SU-DHL-6 (cell line): ENCODE measurements around the gene PAM16.
"Not testable (repeated sequence)": the region's sequence is repeated elsewhere in the genome, so short reads cannot be mapped to it uniquely, and the experiment has no call there.

Experiments
- H2AFZ ChIP-seq: fragments of 200-600 bp; sonication (generic); 2 replicates; pipeline ENCODE4 v1.6.1; 2014; ENCODE audit warnings: low read depth, mild to moderate bottlenecking, moderate library complexity, mixed read lengths, antibody characterized with exemption, low read length; ENCODE audit not compliant: severe bottlenecking
- H3F3A ChIP-seq: fragments of 200-600 bp; shearing (Covaris generic); 2 replicates; pipeline ENCODE4 v1.6.0; 2016; ENCODE audit warnings: antibody characterized with exemption, mild to moderate bottlenecking; ENCODE audit not compliant: insufficient read depth
- H3K27ac ChIP-seq: fragments of 200-600 bp; sonication (generic); 2 replicates; pipeline ENCODE4 v1.5.1; 2016; ENCODE audit warnings: low read depth, mild to moderate bottlenecking, low read length, moderate library complexity, mixed read lengths
- H3K27me3 ChIP-seq: fragments of 200-600 bp; sonication (generic), shearing (Covaris generic); 2 replicates; pipeline ENCODE4 v1.6.0; 2014; ENCODE audit warnings: mild to moderate bottlenecking, low read length
- H3K36me3 ChIP-seq: fragments of 200-600 bp; sonication (generic); 2 replicates; pipeline ENCODE4 v1.6.1; 2014; ENCODE audit warnings: mild to moderate bottlenecking, low read length, mixed read lengths
- H3K4me2 ChIP-seq: fragments of 300-600, 200-600 bp; shearing (Covaris generic), sonication (generic); 2 replicates; pipeline ENCODE4 v1.6.0; 2014; ENCODE audit warnings: low read length, low read depth, mild to moderate bottlenecking; ENCODE audit not compliant: poor library complexity, severe bottlenecking
- H3K4me3 ChIP-seq: fragments of 200-600 bp; sonication (generic); 2 replicates; pipeline ENCODE4 v1.5.1; 2014; ENCODE audit warnings: antibody characterized with exemption, low read length, mild to moderate bottlenecking, mixed read lengths; ENCODE audit not compliant: insufficient read depth, poor library complexity, severe bottlenecking
- H3K79me2 ChIP-seq: fragments of 200-600 bp; sonication (generic); 2 replicates; pipeline ENCODE4 v1.6.1; 2014; ENCODE audit warnings: mild to moderate bottlenecking, low read length, moderate library complexity; ENCODE audit not compliant: insufficient read depth
- H3K9ac ChIP-seq: fragments of 200-600 bp; sonication (generic); 2 replicates; pipeline ENCODE4 v1.7.0; 2014; ENCODE audit warnings: mild to moderate bottlenecking, low read length
- H3K9me2 ChIP-seq: fragments of 200-600 bp; sonication (generic); replicated peaks from 2 replicates; pipeline ENCODE4 v1.6.1; 2014; ENCODE audit warnings: low read length; ENCODE audit not compliant: insufficient read depth
- H3K9me3 ChIP-seq: fragments of 200-600 bp; sonication (generic); 2 replicates; pipeline ENCODE4 v1.6.1; 2014; ENCODE audit warnings: low read length, mixed read lengths; ENCODE audit not compliant: insufficient read depth
- H4K20me1 ChIP-seq: fragments of 200-600 bp; sonication (generic); 2 replicates; pipeline ENCODE4 v1.6.1; 2014; ENCODE audit warnings: low read depth, mild to moderate bottlenecking, antibody characterized with exemption, low read length, moderate library complexity, mixed read lengths
- EZH2phosphoT487 ChIP-seq: fragments of 200-600 bp; sonication (generic), shearing (Covaris generic); conservative IDR thresholded peaks from 2 replicates; pipeline ENCODE4 v1.6.1; 2018; ENCODE audit warnings: mild to moderate bottlenecking, antibody characterized with exemption, low read length, moderate library complexity, mixed read lengths
- TF ChIP-seq, protein P1 (sequence below): fragments of 200-600 bp; sonication (generic); IDR thresholded peaks from one replicate; pipeline ENCODE4 v1.5.1; 2017; ENCODE audit warnings: antibody characterized with exemption, mild to moderate bottlenecking, low read length, moderate library complexity; ENCODE audit not compliant: insufficient read depth, poor library complexity, severe bottlenecking

The PAM16 gene

GRCh38 chr16:4350787-4351659 lies at the start of gene PAM16:
TSS of gene PAM16 (minus strand) at chr16:4351321. CDS start at chr16:4351234, 87 bp downstream.
- TF ChIP-seq, protein P1, sequence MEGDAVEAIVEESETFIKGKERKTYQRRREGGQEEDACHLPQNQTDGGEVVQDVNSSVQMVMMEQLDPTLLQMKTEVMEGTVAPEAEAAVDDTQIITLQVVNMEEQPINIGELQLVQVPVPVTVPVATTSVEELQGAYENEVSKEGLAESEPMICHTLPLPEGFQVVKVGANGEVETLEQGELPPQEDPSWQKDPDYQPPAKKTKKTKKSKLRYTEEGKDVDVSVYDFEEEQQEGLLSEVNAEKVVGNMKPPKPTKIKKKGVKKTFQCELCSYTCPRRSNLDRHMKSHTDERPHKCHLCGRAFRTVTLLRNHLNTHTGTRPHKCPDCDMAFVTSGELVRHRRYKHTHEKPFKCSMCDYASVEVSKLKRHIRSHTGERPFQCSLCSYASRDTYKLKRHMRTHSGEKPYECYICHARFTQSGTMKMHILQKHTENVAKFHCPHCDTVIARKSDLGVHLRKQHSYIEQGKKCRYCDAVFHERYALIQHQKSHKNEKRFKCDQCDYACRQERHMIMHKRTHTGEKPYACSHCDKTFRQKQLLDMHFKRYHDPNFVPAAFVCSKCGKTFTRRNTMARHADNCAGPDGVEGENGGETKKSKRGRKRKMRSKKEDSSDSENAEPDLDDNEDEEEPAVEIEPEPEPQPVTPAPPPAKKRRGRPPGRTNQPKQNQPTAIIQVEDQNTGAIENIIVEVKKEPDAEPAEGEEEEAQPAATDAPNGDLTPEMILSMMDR, result no peak
- TF ChIP-seq EZH2phosphoT487, result no peak
- Histone ChIP-seq H3K4me3 (peak within 1 kb of the TSS; percentile 91), H3K9me3 (no peaks in the 10 kb centered on the region), H4K20me1 (no peaks in the 10 kb centered on the region), H3K36me3 (no peaks in the 10 kb centered on the region), H3K27ac (peak within 1 kb of the TSS; percentile 36), H2AFZ (peak within 1 kb of the TSS; percentile 64), H3K4me2 (peak within 1 kb of the TSS; percentile 81), H3K9ac (peak within 1 kb of the TSS; percentile 85), H3K9me2 (no peaks in the 10 kb centered on the region), H3K79me2 (peaks cover 48% of the 10 kb centered on the region), H3K27me3 (no peaks in the 10 kb centered on the region), H3F3A (peaks cover 6% of the 10 kb centered on the region; the same call in 1 of the 2 replicates)

- Histone ChIP-seq H3K36me3 (no peaks in the 10 kb centered on the region), H3K4me2 (no peak overlapping the region), H4K20me1 (no peaks in the 10 kb centered on the region), H3K4me3 (no peak overlapping the region), H3F3A (no peaks in the 10 kb centered on the region), H3K27me3 (no peaks in the 10 kb centered on the region), H3K79me2 (no peaks in the 10 kb centered on the region), H3K9me2 (no peaks in the 10 kb centered on the region), H2AFZ (no peak overlapping the region), H3K9me3 (no peaks in the 10 kb centered on the region), H3K9ac (no peak overlapping the region), H3K27ac (no peak overlapping the region)
- TF ChIP-seq, protein P1, result no peak
- no peak for TF ChIP-seq EZH2phosphoT487
These were observed 48.0 kb upstream of the PAM16 start for GRCh38 chr16:4399001-4399730.

GRCh38 chr16:4395055-4395726 lies 44.1 kb upstream of the PAM16 start:
- Histone ChIP-seq H4K20me1 (no peaks in the 10 kb centered on the region), H3K4me2 (no peak overlapping the region), H3K9ac (no peak overlapping the region)

GRCh38 chr16:4393850-4394249 lies 42.7 kb upstream of the PAM16 start:
- not testable (repeated sequence) for H3K9me2 ChIP-seq, H3K79me2 ChIP-seq, H3K27me3 ChIP-seq, H2AFZ ChIP-seq, H3K36me3 ChIP-seq, H3K4me3 ChIP-seq, H3K27ac ChIP-seq, H4K20me1 ChIP-seq, H3K9me3 ChIP-seq, H3K9ac ChIP-seq, H3K4me2 ChIP-seq, H3F3A ChIP-seq

More at GRCh38 chr16:4395055-4395726, 44.1 kb upstream of the PAM16 start:
- TF ChIP-seq EZH2phosphoT487, result no peak
- TF ChIP-seq, protein P1, result no peak
- Histone ChIP-seq H3K9me3 (no peaks in the 10 kb centered on the region), H3K9me2 (no peaks in the 10 kb centered on the region), H2AFZ (no peak overlapping the region), H3K4me3 (no peak overlapping the region), H3K27me3 (no peaks in the 10 kb centered on the region), H3K79me2 (no peaks in the 10 kb centered on the region), H3K27ac (no peak overlapping the region), H3K36me3 (no peaks in the 10 kb centered on the region), H3F3A (no peaks in the 10 kb centered on the region)
